PC-3 (cell line): ENCODE data around the gene CHSY3. TPM values are rescaled to one million over a fixed set of nuclear protein-coding genes. Genes with fewer than 3 reads are reported as not detected.

Experiments
- ATAC-seq: fragments of 200-7000 bp; cut with Tn5 transposase; 2 replicates; pipeline ENCODE4 v1.9.1; 2020; ENCODE audit warnings: mild to moderate bottlenecking, moderate library complexity
- BruUV-seq: library from RNA; stranded (reverse); fragments of 400-500 nt; replicated peaks from 2 replicates; lab custom pipeline; 2021; lab: Mats Ljungman, UMichigan
- CTCF ChIA-PET: fragments of 300-600 bp; sonication (Branson Sonifier 250); formaldehyde crosslinking; loops from one replicate; lab custom pipeline; 2022; ENCODE audit warnings: antibody characterized with exemption; lab: Charles Lee
- POLR2A ChIA-PET: fragments of 300-600 bp; sonication (Branson Sonifier 250); formaldehyde crosslinking; loops from one replicate; lab custom pipeline; 2022; ENCODE audit warnings: antibody characterized with exemption; ENCODE audit not compliant: unreplicated experiment; lab: Charles Lee
- DNase-seq: peaks from one replicate; pipeline ENCODE4 v3.0.0-alpha.2; 2015
- H2AFZ ChIP-seq: fragments of 300-600 bp; sonication (generic); 2 replicates; pipeline ENCODE4 v1.6.0; 2016; ENCODE audit warnings: antibody characterized with exemption, low read length
- H3F3A ChIP-seq: fragments of 300-600 bp; sonication (generic); one replicate; pipeline ENCODE4 v1.6.0; 2017; ENCODE audit warnings: antibody characterized with exemption, low read length, control low read depth, mild to moderate bottlenecking; ENCODE audit not compliant: unreplicated experiment
- H3K27ac ChIP-seq: fragments of 300-600 bp; sonication (generic); 2 replicates; pipeline ENCODE4 v1.5.1; 2016; ENCODE audit warnings: mild to moderate bottlenecking, low read length
- H3K27me3 ChIP-seq: fragments of 300-600 bp; sonication (generic); 2 replicates; pipeline ENCODE4 v1.6.1; 2016; ENCODE audit warnings: low read length, mixed read lengths
- H3K36me3 ChIP-seq: fragments of 300-600 bp; sonication (generic); 2 replicates; pipeline ENCODE4 v1.6.1; 2016; ENCODE audit warnings: low read depth, mixed run types, low read length, mixed read lengths
- H3K4me1 ChIP-seq: fragments of 300-600 bp; sonication (generic); 2 replicates; pipeline ENCODE4 v1.5.1; 2016; ENCODE audit warnings: low read length; ENCODE audit not compliant: insufficient read depth
- H3K4me2 ChIP-seq: fragments of 300-600 bp; sonication (generic); 2 replicates; pipeline ENCODE4 v1.6.0; 2016; ENCODE audit warnings: low read length
- H3K4me3 ChIP-seq: fragments of 300-600 bp; sonication (generic); 2 replicates; pipeline ENCODE4 v1.5.1; 2016; ENCODE audit warnings: mild to moderate bottlenecking, low read length, mixed read lengths
- H3K79me2 ChIP-seq: fragments of 300-600 bp; sonication (generic); 2 replicates; pipeline ENCODE4 v1.6.1; 2017; ENCODE audit warnings: low read length, mixed read lengths
- H3K9ac ChIP-seq: fragments of 300-600 bp; sonication (generic); 2 replicates; pipeline ENCODE4 v1.6.0; 2016; ENCODE audit warnings: mild to moderate bottlenecking, low read length
- H3K9me2 ChIP-seq: fragments of 300-600 bp; sonication (generic); replicated peaks from 2 replicates; pipeline ENCODE4 v1.6.1; 2016; ENCODE audit warnings: mixed run types, low read length, mixed read lengths
- H3K9me3 ChIP-seq: fragments of 300-600 bp; sonication (generic); 2 replicates; pipeline ENCODE4 v1.6.1; 2016; ENCODE audit warnings: low read length, mixed read lengths
- H4K20me1 ChIP-seq: fragments of 300-600 bp; sonication (generic); 2 replicates; pipeline ENCODE4 v1.6.1; 2016; ENCODE audit warnings: low read length, mixed read lengths
- CTCF ChIP-seq: fragments of 300-600 bp; sonication (generic); conservative IDR thresholded peaks from 2 replicates; pipeline ENCODE4 v1.5.1; 2017; ENCODE audit warnings: antibody characterized with exemption, low read depth, mild to moderate bottlenecking, low read length
- EZH2 ChIP-seq: fragments of 300-600 bp; sonication (generic); IDR thresholded peaks from one replicate; pipeline ENCODE4 v1.6.1; 2017; ENCODE audit warnings: antibody characterized with exemption, mild to moderate bottlenecking, low read length; ENCODE audit not compliant: unreplicated experiment
- EZH2phosphoT487 ChIP-seq: fragments of 300-600 bp; sonication (generic); IDR thresholded peaks from 2 replicates; pipeline ENCODE4 v1.6.1; 2018; ENCODE audit warnings: mild to moderate bottlenecking, antibody characterized with exemption, low read length, borderline replicate concordance
- intact Hi-C: fragments of 100-400 bp; cut with micrococcal nuclease; formaldehyde crosslinking; loops from 2 replicates; pipeline ENCODE4 v1.9.0; 2023
- total RNA-seq: library from RNA; depleted of rRNA; stranded (reverse); fragments of >200 nt; gene quantifications from 2 replicates; pipeline ENCODE4 v1.2.3, GENCODE V29; 2014

The CHSY3 gene
- total RNA-seq, 1 experiment from 2014 or later, result 1.7 TPM

GRCh38 chr5:129971714-129972113, 67.4 kb downstream of the CHSY3 start:
- TF ChIP-seq EZH2 (no peak), EZH2phosphoT487 (no peak), CTCF (no peak)
- CTCF ChIA-PET, result no interaction called here
- Histone ChIP-seq H3K27ac (no peak overlapping the region), H3K36me3 (no peaks in the 10 kb centered on the region), H3K9me3 (no peaks in the 10 kb centered on the region), H3K27me3 (no peaks in the 10 kb centered on the region), H3F3A (no peaks in the 10 kb centered on the region), H3K9me2 (no peaks in the 10 kb centered on the region), H3K4me3 (no peak overlapping the region), H4K20me1 (no peaks in the 10 kb centered on the region), H3K4me2 (no peak overlapping the region), H2AFZ (no peak overlapping the region), H3K79me2 (no peaks in the 10 kb centered on the region), H3K4me1 (no peaks in the 10 kb centered on the region), H3K9ac (no peak overlapping the region)
- POLR2A ChIA-PET, result interaction anchor here (0.6 kb wide), 1 partner anchor 11 kb away, joined by 7 read pairs; no protein-coding TSS in a partner anchor
- intact Hi-C loops, result no loop called here
- ATAC-seq, result no peak
- no peak for DNase-seq
- BruUV-seq, result no TSS peak

- ChIA-PET POLR2A (no interaction called here), CTCF (no interaction called here)
- intact Hi-C loops, result no loop called here
- Histone ChIP-seq H3K4me1 (no peaks in the 10 kb centered on the region), H2AFZ (no peak overlapping the region), H3F3A (no peaks in the 10 kb centered on the region), H3K9ac (no peak overlapping the region), H3K36me3 (no peaks in the 10 kb centered on the region), H3K4me2 (no peak overlapping the region), H3K9me3 (no peaks in the 10 kb centered on the region), H3K79me2 (no peaks in the 10 kb centered on the region), H3K9me2 (no peaks in the 10 kb centered on the region), H3K27ac (no peak overlapping the region), H3K27me3 (no peaks in the 10 kb centered on the region), H3K4me3 (no peak overlapping the region), H4K20me1 (no peaks in the 10 kb centered on the region)
- no peak for TF ChIP-seq EZH2
- no peak for TF ChIP-seq EZH2phosphoT487
- TF ChIP-seq CTCF, result no peak
- ATAC-seq (no peak), DNase-seq (no peak)
- BruUV-seq, result no TSS peak
Measured at GRCh38 chr5:129972465-129973141, 68.3 kb downstream of the CHSY3 start.

- TF ChIP-seq EZH2phosphoT487 (no peak), CTCF (no peak), EZH2 (no peak)
- no peaks in the 10 kb centered on the region for H3K79me2 ChIP-seq
- no peak overlapping the region for H3K4me3 ChIP-seq
- H3K4me1 ChIP-seq, result no peaks in the 10 kb centered on the region
- BruUV-seq, result no TSS peak
- ATAC-seq (no peak), DNase-seq (no peak)
- no peaks in the 10 kb centered on the region for H3K36me3 ChIP-seq
- H3F3A ChIP-seq, result no peaks in the 10 kb centered on the region
- H2AFZ ChIP-seq, result no peak overlapping the region
- no peaks in the 10 kb centered on the region for H3K9me2 ChIP-seq
- intact Hi-C loops, result no loop called here
- H4K20me1 ChIP-seq, result no peaks in the 10 kb centered on the region
- no peaks in the 10 kb centered on the region for H3K27me3 ChIP-seq
- no peaks in the 10 kb centered on the region for H3K9me3 ChIP-seq
- CTCF ChIA-PET, result no interaction called here
- H3K4me2 ChIP-seq, result no peak overlapping the region
- POLR2A ChIA-PET, result no interaction called here
- H3K9ac ChIP-seq, result no peak overlapping the region
- no peak overlapping the region for H3K27ac ChIP-seq
Measured at GRCh38 chr5:129973716-129974426, 69.6 kb downstream of the CHSY3 start.
